ENCODE results near the gene RSPO4. TPM values are rescaled to one million over a fixed set of nuclear protein-coding genes. Genes with fewer than 3 reads are reported as not detected.

The RSPO4 gene
- total RNA-seq, 1 donor from 2014 or later = 0.34 TPM

GRCh38 chr20:997016-997415, 5.1 kb downstream of the RSPO4 start:
- Mint-ChIP-seq H3K27me3 (ENCODE audit: low read depth, unreplicated experiment) (peaks cover 57% of the 10 kb centered on the region), H3K9me3 (ENCODE audit: unreplicated experiment) (no peaks in the 10 kb centered on the region), H3K27ac (ENCODE audit: unreplicated experiment) (no peak overlapping the region)

GRCh38 chr20:995170-995569, 6.9 kb downstream of the RSPO4 start:
- Mint-ChIP-seq H3K36me3 (ENCODE audit: low read depth, unreplicated experiment) (no peaks in the 10 kb centered on the region), H3K27me3 (ENCODE audit: low read depth, unreplicated experiment) (peaks cover 51% of the 10 kb centered on the region), H3K4me1 (ENCODE audit: low read depth, unreplicated experiment) (no peaks in the 10 kb centered on the region), H3K9me3 (ENCODE audit: unreplicated experiment) (no peaks in the 10 kb centered on the region), H3K4me3 (ENCODE audit: unreplicated experiment) (no peak overlapping the region), H3K27ac (ENCODE audit: unreplicated experiment) (no peak overlapping the region)
- no peak overlapping the region for H3K9ac ChIP-seq (ENCODE audit: low read length)
- H3K36me3 ChIP-seq (ENCODE audit: insufficient read depth, low read length) = no peaks in the 10 kb centered on the region
- no peaks in the 10 kb centered on the region for H3K4me1 ChIP-seq (ENCODE audit: insufficient read depth, low read length)
- no peaks in the 10 kb centered on the region for H3K9me3 ChIP-seq (ENCODE audit: insufficient read depth, low read depth, low read length)
- H2AFZ ChIP-seq (ENCODE audit: low read depth, low read length) = no peak overlapping the region
- H3K79me2 ChIP-seq (ENCODE audit: insufficient read depth, low read length) = no peaks in the 10 kb centered on the region
- no peak for DNase-seq (ENCODE audit: low read depth)
- FAIRE-seq = no peak
- peaks cover 3% of the 10 kb centered on the region for H3K27me3 ChIP-seq (ENCODE audit: insufficient read depth, low read length)
- H4K20me1 ChIP-seq (ENCODE audit: insufficient read depth, low read length) = no peaks in the 10 kb centered on the region
- no peak overlapping the region for H3K4me3 ChIP-seq (ENCODE audit: insufficient read depth, low read depth, low read length)
- H3K27ac ChIP-seq (ENCODE audit: low read depth, low read length) = no peak overlapping the region
- no peak for TF ChIP-seq EZH2 (IDR thresholded peaks at IDR 0.05; ENCODE audit: insufficient read depth, low read length)
- no peak for TF ChIP-seq CTCF (IDR thresholded peaks at IDR 0.05; ENCODE audit: insufficient read depth, low read depth, low read length)
- H3K4me2 ChIP-seq (ENCODE audit: low read length) = no peak overlapping the region

More at GRCh38 chr20:997016-997415, 5.1 kb downstream of the RSPO4 start:
- H3K9me3 ChIP-seq (ENCODE audit: insufficient read depth, low read depth, low read length) = no peaks in the 10 kb centered on the region
- no peaks in the 10 kb centered on the region for H4K20me1 ChIP-seq (ENCODE audit: insufficient read depth, low read length)
- Mint-ChIP-seq H3K4me1 (ENCODE audit: low read depth, unreplicated experiment) (no peaks in the 10 kb centered on the region), H3K4me3 (ENCODE audit: unreplicated experiment) (no peak overlapping the region), H3K36me3 (ENCODE audit: low read depth, unreplicated experiment) (no peaks in the 10 kb centered on the region)
- TF ChIP-seq EZH2 (IDR thresholded peaks at IDR 0.05; ENCODE audit: insufficient read depth, low read length) (no peak), CTCF (IDR thresholded peaks at IDR 0.05; ENCODE audit: insufficient read depth, low read depth, low read length) (no peak)
- H3K27me3 ChIP-seq (ENCODE audit: insufficient read depth, low read length) = peaks cover 10% of the 10 kb centered on the region
- no peak overlapping the region for H3K4me2 ChIP-seq (ENCODE audit: low read length)
- H2AFZ ChIP-seq (ENCODE audit: low read depth, low read length) = no peak overlapping the region
- FAIRE-seq (no peak), DNase-seq (ENCODE audit: low read depth) (no peak)
- H3K4me1 ChIP-seq (ENCODE audit: insufficient read depth, low read length) = no peaks in the 10 kb centered on the region
- H3K9ac ChIP-seq (ENCODE audit: low read length) = no peak overlapping the region
- no peaks in the 10 kb centered on the region for H3K79me2 ChIP-seq (ENCODE audit: insufficient read depth, low read length)
- no peak overlapping the region for H3K4me3 ChIP-seq (ENCODE audit: insufficient read depth, low read depth, low read length)
- H3K27ac ChIP-seq (ENCODE audit: low read depth, low read length) = no peak overlapping the region
- H3K36me3 ChIP-seq (ENCODE audit: insufficient read depth, low read length) = no peaks in the 10 kb centered on the region

GRCh38 chr20:992801-993535, 9.1 kb downstream of the RSPO4 start:
- H3K27ac ChIP-seq (ENCODE audit: low read depth, low read length) = no peak overlapping the region
- H3K9ac ChIP-seq (ENCODE audit: low read length) = no peak overlapping the region
- Mint-ChIP-seq H3K27ac (ENCODE audit: unreplicated experiment) (peak overlapping the region; percentile 34), H3K4me3 (ENCODE audit: unreplicated experiment) (no peak overlapping the region), H3K9me3 (ENCODE audit: unreplicated experiment) (no peaks in the 10 kb centered on the region), H3K27me3 (ENCODE audit: low read depth, unreplicated experiment) (peaks cover 43% of the 10 kb centered on the region), H3K4me1 (ENCODE audit: low read depth, unreplicated experiment) (no peaks in the 10 kb centered on the region), H3K36me3 (ENCODE audit: low read depth, unreplicated experiment) (no peaks in the 10 kb centered on the region)
- no peaks in the 10 kb centered on the region for H3K36me3 ChIP-seq (ENCODE audit: insufficient read depth, low read length)
- no peak overlapping the region for H3K4me3 ChIP-seq (ENCODE audit: insufficient read depth, low read depth, low read length)
- H4K20me1 ChIP-seq (ENCODE audit: insufficient read depth, low read length) = no peaks in the 10 kb centered on the region
- H3K27me3 ChIP-seq (ENCODE audit: insufficient read depth, low read length) = peaks cover 2% of the 10 kb centered on the region
- H3K79me2 ChIP-seq (ENCODE audit: insufficient read depth, low read length) = no peaks in the 10 kb centered on the region
- no peaks in the 10 kb centered on the region for H3K4me1 ChIP-seq (ENCODE audit: insufficient read depth, low read length)
- H2AFZ ChIP-seq (ENCODE audit: low read depth, low read length) = no peak overlapping the region
- DNase-seq (ENCODE audit: low read depth) (no peak), FAIRE-seq (no peak)
- no peak overlapping the region for H3K4me2 ChIP-seq (ENCODE audit: low read length)
- no peak for TF ChIP-seq CTCF (IDR thresholded peaks at IDR 0.05; ENCODE audit: insufficient read depth, low read depth, low read length)
- TF ChIP-seq EZH2 (IDR thresholded peaks at IDR 0.05; ENCODE audit: insufficient read depth, low read length) = no peak
- no peaks in the 10 kb centered on the region for H3K9me3 ChIP-seq (ENCODE audit: insufficient read depth, low read depth, low read length)
